Thoracic aorta (tissue), 2 donors: Measurements from ENCODE around the gene IZUMO1. TPM values are rescaled to one million over a fixed set of nuclear protein-coding genes. Genes with fewer than 3 reads are reported as not detected.

Experiments used
- ATAC-seq: fragments of 150-250 bp; one replicate; pipeline ENCODE4 v1.8.0; 2017; ENCODE audit warnings: low read depth; ENCODE audit not compliant: insufficient number of reproducible peaks, low FRiP score
- DNase-seq: peaks from one replicate; pipeline ENCODE4 v3.0.0-alpha.2; 2020; ENCODE audit warnings: low spot score
- H3K27ac ChIP-seq, 2 donors: fragments of 200-600 bp; sonication (generic); 1 replicate in 1 of 2; 2 replicates in 1 of 2; pipeline ENCODE4 v1.5.1; 2016; ENCODE audit warnings: mild to moderate bottlenecking in 2 of 2, moderate library complexity in 2 of 2
- H3K27me3 ChIP-seq: fragments of 200-600 bp; sonication (generic); replicated peaks from 2 replicates; pipeline ENCODE4 v1.6.0; 2016; ENCODE audit warnings: mild to moderate bottlenecking; ENCODE audit not compliant: insufficient read depth
- H3K36me3 ChIP-seq: fragments of 200-600 bp; sonication (generic); one replicate; pipeline ENCODE4 v1.5.1; 2016
- H3K4me1 ChIP-seq, 2 donors: fragments of 200-600 bp; sonication (generic); 1 replicate in 1 of 2; 2 replicates in 1 of 2; pipeline versions ENCODE4 v1.5.1 to v1.6.0; 2016; ENCODE audit warnings: low read depth in 2 of 2, mild to moderate bottlenecking in 1 of 2; ENCODE audit not compliant: control insufficient read depth in 1 of 2
- H3K4me3 ChIP-seq: fragments of 200-600 bp; sonication (generic); 2 replicates; pipeline ENCODE4 v1.5.1; 2016; ENCODE audit warnings: mild to moderate bottlenecking
- H3K9me3 ChIP-seq: fragments of 200-600 bp; sonication (generic); 2 replicates; pipeline ENCODE4 v1.5.1; 2016
- CTCF ChIP-seq: fragments of 200-600 bp; sonication (generic); IDR thresholded peaks from one replicate; pipeline ENCODE4 v1.5.1; 2019; ENCODE audit warnings: antibody characterized with exemption
- total RNA-seq, 2 donors: library from RNA; depleted of rRNA; stranded (reverse); fragments of >200 nt; gene quantifications; one replicate each; pipeline versions ENCODE4 v1.1.0 to v1.2.3, GENCODE V29; 2016

The IZUMO1 gene
- total RNA-seq, 2 donors from 2014 or later: not detected

- ATAC-seq (no peak), DNase-seq (no peak)
- no peaks in the 10 kb centered on the region for H3K36me3 ChIP-seq
- no peak for TF ChIP-seq CTCF
- no peaks in the 10 kb centered on the region for H3K4me1 ChIP-seq
- H3K27ac ChIP-seq: no peak overlapping the region
- no peak overlapping the region for H3K4me3 ChIP-seq
- no peaks in the 10 kb centered on the region for H3K9me3 ChIP-seq
- H3K27me3 ChIP-seq: no peaks in the 10 kb centered on the region
These were observed 37.8 kb upstream of the IZUMO1 start for GRCh38 chr19:48784527-48784926.

- no peaks in the 10 kb centered on the region for H3K27me3 ChIP-seq
- TF ChIP-seq CTCF: no peak
- no peak for ATAC-seq
- no peak overlapping the region for H3K4me3 ChIP-seq
- DNase-seq: no peak
- peak overlapping the region in 1 of 2 donors; percentile 1 for H3K27ac ChIP-seq
- H3K4me1 ChIP-seq: no peaks in the 10 kb centered on the region
- H3K9me3 ChIP-seq: no peaks in the 10 kb centered on the region
- H3K36me3 ChIP-seq: no peaks in the 10 kb centered on the region
These were observed 34.1 kb upstream of the IZUMO1 start for GRCh38 chr19:48780631-48781391.

GRCh38 chr19:48779636-48780035, 32.9 kb upstream of the IZUMO1 start:
- no peak for TF ChIP-seq CTCF
- Histone ChIP-seq H3K4me1 (no peaks in the 10 kb centered on the region), H3K36me3 (no peaks in the 10 kb centered on the region), H3K9me3 (no peaks in the 10 kb centered on the region), H3K4me3 (no peak overlapping the region), H3K27ac (no peak overlapping the region), H3K27me3 (no peaks in the 10 kb centered on the region)
- no peak for ATAC-seq
- no peak for DNase-seq

- H3K27me3 ChIP-seq: no peaks in the 10 kb centered on the region
- no peak for TF ChIP-seq CTCF
- H3K27ac ChIP-seq: no peak overlapping the region
- H3K9me3 ChIP-seq: no peaks in the 10 kb centered on the region
- H3K36me3 ChIP-seq: no peaks in the 10 kb centered on the region
- no peak overlapping the region for H3K4me3 ChIP-seq
- ATAC-seq (no peak), DNase-seq (no peak)
- no peaks in the 10 kb centered on the region for H3K4me1 ChIP-seq
These were observed 31.0 kb upstream of the IZUMO1 start for GRCh38 chr19:48777720-48778119.

- ATAC-seq: no peak
- Histone ChIP-seq H3K4me3 (no peak overlapping the region), H3K4me1 (no peaks in the 10 kb centered on the region), H3K27me3 (no peaks in the 10 kb centered on the region), H3K27ac (no peak overlapping the region), H3K36me3 (no peaks in the 10 kb centered on the region), H3K9me3 (no peaks in the 10 kb centered on the region)
- TF ChIP-seq CTCF: no peak
- DNase-seq: no peak
These were observed 30.4 kb upstream of the IZUMO1 start for GRCh38 chr19:48777139-48777538.
